Pons (tissue), 1 donor: ENCODE results near the gene HSD17B14.
"Not testable (repeated sequence)": the region's sequence is repeated elsewhere in the genome, so short reads cannot be mapped to it uniquely, and the experiment has no call there.

Experiments used
- DNase-seq: peaks from one replicate; pipeline ENCODE4 v3.0.0-alpha.2; 2016; ENCODE audit warnings: low spot score

The HSD17B14 gene

GRCh38 chr19:48836089-48837017, at the start of gene HSD17B14:
Gene HSD17B14 (minus strand): TSS chr19:48836491. CDS start chr19:48836411, 80 bp downstream.
- peak; percentile 49 for DNase-seq

DNA sequence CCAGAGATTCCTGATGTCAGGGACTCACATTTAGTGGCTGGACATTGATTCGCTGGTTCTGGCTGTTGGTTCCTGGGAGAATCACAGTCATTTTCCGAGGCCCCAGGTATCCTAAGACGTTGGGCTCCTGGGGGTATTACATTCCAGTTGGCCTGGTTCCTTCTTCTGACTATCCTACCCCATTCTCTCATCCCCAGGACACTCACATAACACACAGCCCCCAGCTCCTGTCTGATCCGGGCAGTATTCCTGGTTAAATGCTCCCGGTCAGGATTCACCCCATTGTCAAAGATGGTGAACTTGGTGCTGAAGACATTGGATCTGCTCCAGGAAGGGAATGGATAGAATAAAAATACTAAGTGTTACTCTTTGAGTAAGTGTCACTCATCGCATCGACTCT, 47.4 kb upstream of the HSD17B14 start:
- no peak for DNase-seq

GRCh38 chr19:48881741-48882657, 45.7 kb upstream of the HSD17B14 start:
- DNase-seq: peak; percentile 42

DNA sequence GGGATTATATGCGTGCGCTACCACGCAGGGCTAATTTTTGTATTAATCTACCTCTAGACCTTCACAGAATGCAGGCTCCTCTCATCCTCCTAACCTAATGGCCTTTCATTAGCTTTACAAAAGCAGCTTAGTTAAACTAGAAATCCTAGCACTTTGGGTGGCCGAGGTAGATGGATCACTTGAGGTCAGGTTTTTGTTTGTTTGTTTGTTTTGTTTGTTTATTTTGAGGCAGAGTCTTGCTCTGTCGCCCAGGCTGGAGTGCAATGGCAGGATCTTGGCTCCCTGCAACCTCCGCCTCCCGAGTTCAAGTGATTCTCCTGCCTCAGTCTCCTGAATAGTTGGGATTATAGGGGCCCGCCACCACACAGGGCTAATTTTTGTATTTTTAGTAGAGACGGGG, 43.4 kb upstream of the HSD17B14 start:
- DNase-seq: not testable (repeated sequence)

DNA sequence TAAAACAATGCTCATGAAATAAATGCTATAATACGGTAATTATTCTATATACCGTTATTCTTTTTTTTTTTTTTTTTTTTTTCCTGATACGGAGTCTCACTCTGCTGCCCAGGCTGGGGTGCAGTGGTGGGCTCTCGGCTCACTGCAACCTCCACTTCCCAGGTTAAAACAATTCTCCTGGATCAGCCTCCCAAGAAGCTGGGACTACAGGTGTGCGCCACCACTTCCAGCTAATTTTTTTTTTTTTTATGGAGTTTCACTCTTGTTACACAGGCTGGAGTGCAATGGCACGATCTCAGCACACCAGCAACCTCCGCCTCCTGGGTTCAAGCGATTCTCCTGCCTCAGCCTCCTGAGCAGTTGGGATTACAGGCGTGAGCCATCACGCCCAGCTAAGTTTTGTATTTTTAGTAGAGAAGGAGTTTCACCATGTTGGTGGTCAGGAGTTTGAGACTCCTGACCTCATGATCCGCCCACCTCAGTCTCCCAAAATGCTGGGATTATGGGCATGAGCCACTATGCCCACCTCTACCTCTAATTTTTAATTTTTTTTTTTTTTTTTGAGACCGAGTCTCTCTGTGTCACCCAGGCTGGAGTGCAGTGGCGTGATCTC, 42.8 kb upstream of the HSD17B14 start:
- no peak for DNase-seq

GRCh38 chr19:48878196-48879024, 42.1 kb upstream of the HSD17B14 start:
- no peak for DNase-seq

DNA sequence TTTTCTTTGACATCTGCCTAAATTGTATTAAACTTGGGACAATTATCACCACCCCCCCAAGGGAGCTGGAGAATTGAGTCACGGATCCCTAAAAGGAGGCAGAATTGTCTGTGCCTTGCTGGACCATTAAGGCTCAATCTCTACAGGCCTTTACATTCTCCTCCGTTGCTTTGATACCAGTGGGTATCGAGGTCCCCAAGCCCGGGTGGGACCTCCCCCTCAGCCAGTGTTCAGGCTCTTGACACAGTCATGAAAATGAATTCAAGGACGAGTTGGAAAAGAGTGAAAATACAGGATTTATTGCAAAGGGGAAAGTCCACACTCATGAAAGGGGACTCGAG, 41.5 kb upstream of the HSD17B14 start:
- no peak for DNase-seq

- peak; percentile 48 for DNase-seq
These were observed 40.0 kb upstream of the HSD17B14 start for GRCh38 chr19:48876043-48876981.

- peak; percentile 43 for DNase-seq
These were observed 38.2 kb upstream of the HSD17B14 start for GRCh38 chr19:48874303-48875135.

DNA sequence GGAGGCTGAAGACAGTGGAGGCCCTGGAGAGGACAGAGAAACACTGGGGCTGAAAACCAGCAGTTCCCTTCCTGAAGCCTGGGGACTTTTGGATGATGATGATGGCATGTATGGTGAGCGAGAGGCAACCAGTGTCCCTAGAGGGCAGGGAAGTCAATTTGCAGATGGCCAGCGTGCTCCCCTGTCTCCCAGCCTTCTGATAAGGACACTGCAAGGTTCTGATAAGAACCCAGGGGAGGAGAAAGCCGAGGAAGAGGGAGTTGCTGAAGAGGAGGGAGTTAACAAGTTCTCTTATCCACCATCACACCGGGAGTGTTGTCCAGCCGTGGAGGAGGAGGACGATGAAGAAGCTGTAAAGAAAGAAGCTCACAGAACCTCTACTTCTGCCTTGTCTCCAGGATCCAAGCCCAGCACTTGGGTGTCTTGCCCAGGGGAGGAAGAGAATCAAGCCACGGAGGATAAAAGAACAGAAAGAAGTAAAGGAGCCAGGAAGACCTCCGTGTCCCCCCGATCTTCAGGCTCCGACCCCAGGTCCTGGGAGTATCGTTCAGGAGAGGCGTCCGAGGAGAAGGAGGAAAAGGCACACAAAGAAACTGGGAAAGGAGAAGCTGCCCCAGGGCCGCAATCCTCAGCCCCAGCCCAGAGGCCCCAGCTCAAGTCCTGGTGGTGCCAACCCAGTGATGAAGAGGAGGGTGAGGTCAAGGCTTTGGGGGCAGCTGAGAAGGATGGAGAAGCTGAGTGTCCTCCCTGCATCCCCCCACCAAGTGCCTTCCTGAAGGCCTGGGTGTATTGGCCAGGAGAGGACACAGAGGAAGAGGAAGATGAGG, 37.4 kb upstream of the HSD17B14 start:
- peak; percentile 33 for DNase-seq

- peak; percentile 73 for DNase-seq
These were observed 36.7 kb upstream of the HSD17B14 start for GRCh38 chr19:48872884-48873475.

DNA sequence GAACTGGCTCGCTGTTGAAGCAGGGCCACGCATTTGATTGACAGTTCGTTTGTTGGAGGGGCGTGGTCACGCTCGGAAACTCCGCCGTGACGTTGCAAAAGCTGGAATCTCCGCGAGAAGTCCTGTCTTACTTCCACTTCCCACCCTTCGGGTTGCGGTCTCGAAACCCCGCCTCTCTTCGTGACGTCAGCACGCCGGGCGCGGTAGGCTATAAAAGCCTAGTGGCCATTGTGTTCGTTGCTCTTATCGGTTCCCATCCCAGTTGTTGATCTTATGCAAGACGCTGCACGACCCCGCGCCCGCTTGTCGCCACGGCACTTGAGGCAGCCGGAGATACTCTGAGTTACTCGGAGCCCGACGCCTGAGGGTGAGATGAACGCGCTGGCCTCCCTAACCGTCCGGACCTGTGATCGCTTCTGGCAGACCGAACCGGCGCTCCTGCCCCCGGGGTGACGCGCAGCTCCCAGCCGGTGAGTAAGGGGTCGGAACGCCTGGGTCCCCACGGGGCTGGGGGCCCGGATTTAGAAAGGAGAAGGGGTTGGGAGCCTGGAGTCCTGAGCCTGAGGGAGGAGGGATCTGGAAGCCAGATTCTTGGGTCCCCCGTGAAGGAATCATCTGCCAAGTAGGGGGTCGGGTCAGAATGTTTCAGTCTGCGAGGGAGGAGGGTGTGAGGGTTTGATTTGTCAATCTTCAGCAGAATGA, 36.0 kb upstream of the HSD17B14 start, which contains the start of gene PPP1R15A:
TSS of gene PPP1R15A (plus strand) at position 240 of the 702 bp plus-strand sequence. CDS start 813 bp downstream, outside the sequence.
- peak; percentile 98 for DNase-seq

DNA sequence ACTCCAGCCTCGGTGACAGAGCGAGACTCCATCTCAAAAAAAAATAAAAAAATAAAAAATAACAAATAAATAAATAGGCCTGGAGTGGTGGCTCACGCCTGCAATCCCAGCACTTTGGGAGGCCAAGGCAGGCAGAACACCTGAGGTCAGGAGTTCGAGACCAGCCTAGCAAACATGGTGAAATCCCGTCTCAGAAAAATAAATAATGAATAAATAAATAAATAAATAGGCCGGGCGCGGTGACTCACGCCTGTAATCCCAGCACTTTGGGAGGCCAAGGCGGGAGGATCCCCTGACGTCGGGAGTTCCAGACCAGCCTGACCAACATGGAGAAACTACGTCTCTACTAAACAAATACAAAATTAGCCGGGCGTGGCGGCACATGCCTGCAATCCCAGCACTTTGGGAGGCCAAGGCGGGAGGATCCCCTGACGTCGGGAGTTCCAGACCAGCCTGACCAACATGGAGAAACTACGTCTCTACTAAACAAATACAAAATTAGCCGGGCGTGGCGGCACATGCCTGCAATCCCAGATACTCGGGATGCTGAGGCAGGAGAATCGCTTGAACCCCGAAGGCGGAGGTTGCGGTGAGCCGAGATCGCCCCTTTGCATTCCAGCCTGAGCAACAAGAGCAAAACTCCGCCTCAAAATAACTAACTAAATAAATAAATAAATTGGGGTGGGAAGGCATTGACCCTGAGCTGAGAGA, 35.3 kb upstream of the HSD17B14 start:
- not testable (repeated sequence) for DNase-seq

DNA sequence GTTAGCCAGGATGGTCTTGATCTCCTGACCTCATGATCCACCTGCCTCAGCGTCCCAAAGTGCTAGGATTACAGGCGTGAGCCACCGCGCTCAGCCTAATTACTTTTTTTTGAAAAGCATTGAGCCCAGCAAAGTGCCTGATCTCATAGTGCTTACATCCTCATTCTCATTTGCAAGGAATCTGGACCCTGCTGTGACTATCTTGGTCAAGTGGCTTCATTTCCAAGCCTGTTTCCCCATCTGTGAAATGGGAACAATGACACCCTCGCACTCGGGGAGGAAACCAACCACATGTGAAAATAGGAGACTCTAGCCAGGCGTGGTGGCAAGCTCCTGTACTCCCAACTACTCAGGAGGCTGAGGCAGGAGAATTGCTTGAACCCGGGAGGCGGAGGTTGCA, 33.8 kb upstream of the HSD17B14 start:
- no peak for DNase-seq

GRCh38 chr19:48868114-48868886, 32.0 kb upstream of the HSD17B14 start, which contains the start of gene PLEKHA4:
Gene PLEKHA4 (minus strand): TSS chr19:48868617. CDS start chr19:48867620, 997 bp downstream.
- no peak for DNase-seq

DNA sequence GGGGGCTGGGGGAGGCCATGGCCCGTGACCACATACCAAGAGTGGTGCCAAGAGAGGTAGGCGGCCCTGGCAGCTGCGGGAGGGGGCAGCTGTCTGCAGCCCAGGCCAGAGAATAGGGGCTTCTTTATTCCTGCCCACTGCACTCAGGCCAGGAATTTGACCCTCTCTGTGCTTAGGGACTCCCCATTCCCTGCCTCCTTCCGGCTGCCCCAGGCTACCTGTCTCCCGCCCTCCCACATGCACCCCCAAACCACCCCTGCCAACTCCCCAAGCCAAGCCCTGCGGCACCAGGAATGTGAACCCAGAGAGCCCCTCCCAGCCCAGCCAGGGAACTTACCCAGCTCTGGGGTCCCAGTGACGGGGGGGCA, 31.4 kb upstream of the HSD17B14 start:
- no peak for DNase-seq
